Kidney epithelial cell (primary cell): ENCODE measurements around the gene CELF2. TPM values are rescaled to one million over a fixed set of nuclear protein-coding genes. Genes with fewer than 3 reads are reported as not detected.

ENCODE experiments used
- DNase-seq: peaks from one replicate; pipeline ENCODE4 v3.0.0-alpha.2; 2010; ENCODE audit warnings: low read depth
- H3K27me3 ChIP-seq: 2 replicates; pipeline ENCODE4 v1.6.0; 2011; ENCODE audit warnings: low read length; ENCODE audit not compliant: control insufficient read depth, insufficient read depth
- H3K36me3 ChIP-seq: 2 replicates; pipeline ENCODE4 v1.5.1; 2011; ENCODE audit warnings: low read length; ENCODE audit not compliant: control insufficient read depth, insufficient read depth
- H3K4me3 ChIP-seq: 2 replicates; pipeline ENCODE4 v1.5.1; 2011; ENCODE audit warnings: low read depth, mild to moderate bottlenecking, control low read depth, low read length
- CTCF ChIP-seq: IDR thresholded peaks from 2 replicates; pipeline ENCODE4 v1.5.1; 2011; ENCODE audit warnings: mild to moderate bottlenecking, moderate library complexity, low read length, control low read depth, inconsistent platforms; ENCODE audit not compliant: insufficient read depth, poor library complexity, severe bottlenecking
- total RNA-seq: library from RNA; depleted of rRNA; stranded (reverse); fragments of >200 nt; gene quantifications from 2 replicates; pipeline ENCODE4 v1.2.3, GENCODE V29; 2015

The CELF2 gene
- total RNA-seq, 1 donor from 2014 or later = 15.2 TPM

DNA sequence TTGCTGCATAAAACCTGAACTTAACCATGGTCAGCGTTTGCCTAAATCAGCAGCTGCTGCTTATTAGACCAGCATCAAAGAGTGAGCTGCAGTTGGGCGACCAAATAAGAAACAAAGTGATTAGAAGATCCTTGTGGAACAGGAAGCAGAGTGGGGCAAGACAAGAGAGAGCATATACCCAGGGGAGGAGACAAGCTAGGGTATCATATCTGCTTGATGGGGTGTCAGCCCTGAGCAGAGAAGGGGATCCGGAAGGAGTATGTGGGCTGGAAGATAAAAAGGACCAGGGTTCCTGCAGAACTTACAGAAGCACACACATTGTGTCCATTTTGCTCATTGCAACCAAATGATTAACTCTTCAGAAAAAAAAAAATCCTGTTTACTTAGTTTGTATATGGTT is 213.6 kb downstream of the CELF2 start:
- no peak for TF ChIP-seq CTCF
- no peak for DNase-seq
- no peaks in the 10 kb centered on the region for H3K36me3 ChIP-seq
- no peak overlapping the region for H3K4me3 ChIP-seq
- H3K27me3 ChIP-seq = no peaks in the 10 kb centered on the region

GRCh38 chr10:11232222-11232961 is 214.7 kb downstream of the CELF2 start:
- H3K36me3 ChIP-seq = no peaks in the 10 kb centered on the region
- no peak for DNase-seq
- no peak for TF ChIP-seq CTCF
- no peak overlapping the region for H3K4me3 ChIP-seq
- no peaks in the 10 kb centered on the region for H3K27me3 ChIP-seq

GRCh38 chr10:11234857-11235531 is 217.3 kb downstream of the CELF2 start:
- H3K27me3 ChIP-seq = no peaks in the 10 kb centered on the region
- no peak for TF ChIP-seq CTCF
- DNase-seq = no peak
- H3K36me3 ChIP-seq = no peaks in the 10 kb centered on the region
- H3K4me3 ChIP-seq = no peak overlapping the region

DNA sequence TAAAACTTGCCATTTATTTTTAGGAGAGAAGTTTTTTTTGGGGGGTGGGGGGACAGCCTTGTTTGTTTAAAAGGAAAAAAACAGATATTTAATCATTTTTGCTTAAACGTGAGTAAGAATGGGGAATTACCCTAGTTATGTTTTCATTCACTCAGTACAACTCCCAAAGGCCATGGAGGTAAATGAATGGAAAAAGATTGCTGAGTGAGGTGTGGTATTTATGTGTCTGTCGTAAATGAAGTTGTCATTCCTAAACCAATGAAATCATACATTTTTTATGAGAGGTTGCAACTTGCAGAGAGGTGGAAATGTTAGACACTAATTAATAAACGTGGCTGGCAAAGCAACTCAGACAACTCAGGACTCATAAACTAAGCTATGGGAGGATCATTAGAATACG is 218.1 kb downstream of the CELF2 start:
- no peak for TF ChIP-seq CTCF
- H3K4me3 ChIP-seq = no peak overlapping the region
- DNase-seq = no peak
- no peaks in the 10 kb centered on the region for H3K27me3 ChIP-seq
- H3K36me3 ChIP-seq = no peaks in the 10 kb centered on the region

DNA sequence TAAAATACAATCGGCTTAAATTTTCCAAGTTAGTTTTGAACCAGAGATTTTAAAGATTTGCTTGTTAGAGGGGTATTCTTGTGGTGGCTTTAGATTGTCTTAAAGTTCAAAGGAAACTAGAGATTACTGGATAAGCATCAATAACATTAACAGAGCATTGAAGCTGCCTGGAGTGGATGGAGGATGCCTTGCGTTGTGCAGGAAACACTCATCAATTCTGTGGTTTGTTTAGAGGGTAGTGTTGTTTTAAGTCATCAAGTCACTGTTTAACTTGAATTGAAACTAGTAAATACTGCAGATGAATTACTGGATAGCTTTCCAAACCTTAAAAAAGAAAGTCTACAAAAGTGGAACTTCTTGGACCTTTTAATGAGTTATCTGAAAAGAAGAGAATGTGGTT is 218.6 kb downstream of the CELF2 start:
- H3K27me3 ChIP-seq = no peaks in the 10 kb centered on the region
- H3K4me3 ChIP-seq = no peak overlapping the region
- no peaks in the 10 kb centered on the region for H3K36me3 ChIP-seq
- peak; percentile 14 for DNase-seq
- no peak for TF ChIP-seq CTCF
